Heart right ventricle (tissue), 16 donors: ENCODE measurements around the gene CX3CL1. TPM values are rescaled to one million over a fixed set of nuclear protein-coding genes. Genes with fewer than 3 reads are reported as not detected.

Source experiments
- ATAC-seq, 8 donors: fragments of 200-7000 bp; cut with Tn5 transposase; one replicate each; pipeline ENCODE4 v1.9.1; 2020; ENCODE audit warnings: mild to moderate bottlenecking in 8 of 8, moderate library complexity in 8 of 8, moderate number of reproducible peaks in 1 of 8
- DNase-seq, 2 donors: peaks; one replicate each; pipeline ENCODE4 v3.0.0-alpha.2; 2020
- H3K27ac ChIP-seq, 10 donors: fragments of 200-600 bp; sonication (generic) in 2 of 10; one replicate each; pipeline versions ENCODE4 v1.5.0 to v1.8.0; 2020 to 2022; ENCODE audit warnings: mild to moderate bottlenecking in 3 of 10
- H3K27me3 ChIP-seq, 7 donors: fragments of 200-600 bp; one replicate each; pipeline ENCODE4 v1.8.0; 2021 to 2022; ENCODE audit warnings: mild to moderate bottlenecking in 2 of 7
- H3K36me3 ChIP-seq, 9 donors: fragments of 200-600 bp; sonication (generic) in 1 of 9; one replicate each; pipeline versions ENCODE4 v1.5.0 to v1.8.0; 2020 to 2022; ENCODE audit warnings: mild to moderate bottlenecking in 2 of 9
- H3K4me1 ChIP-seq, 9 donors: fragments of 200-600 bp; sonication (generic) in 1 of 9; one replicate each; pipeline versions ENCODE4 v1.5.0 to v1.8.0; 2020 to 2022; ENCODE audit warnings: mild to moderate bottlenecking in 4 of 9
- H3K4me3 ChIP-seq, 10 donors: fragments of 200-600 bp; sonication (generic) in 2 of 10; one replicate each; pipeline versions ENCODE4 v1.5.0 to v1.8.0; 2020 to 2022; ENCODE audit warnings: mild to moderate bottlenecking in 7 of 10, moderate library complexity in 2 of 10
- H3K9me3 ChIP-seq, 11 donors: fragments of 200-600 bp in 10 of 11; sonication (generic) in 2 of 11; one replicate each; pipeline versions ENCODE4 v1.5.0 to v1.8.0; 2013 to 2022; ENCODE audit warnings: mild to moderate bottlenecking in 2 of 11, control low read depth in 1 of 11, moderate library complexity in 1 of 11
- WGBS, 2 donors: extraction: QIAGEN DNeasy Blood & Tissue Kit; methylation state at CpG; one replicate each; pipeline ENCODE4 v1.1.7; 2013; ENCODE audit warnings: inconsistent platforms in 1 of 2; 5-methylcytosine and 5-hydroxymethylcytosine counted together
- intact Hi-C, 10 donors: fragments of 100-400 bp; cut with DNase I; formaldehyde crosslinking; loops; one replicate each; pipeline versions ENCODE4 v1.11.1 to v1.14.2; 2022
- long read RNA-seq, 3 donors: library from polyadenylated mRNA; unstranded; transcript quantifications; one replicate each; pipeline ENCODE4 v2.0.0, GENCODE V29; 2020 to 2021
- polyA plus RNA-seq, 2 donors: library from polyadenylated mRNA; stranded (reverse); fragments of 200-250 nt; gene quantifications; one replicate each; pipeline ENCODE4 v1.2.3, GENCODE V29; 2013
- total RNA-seq, 10 donors: library from RNA; stranded (reverse); fragmentation: NEBNext Ultra II Directional in 3 of 10; extraction: Animal tissue kit (Norgen Biotek cat#: 25700) in 3 of 10; gene quantifications; one replicate each; pipeline versions ENCODE4 v1.2.1 to v1.2.4, GENCODE V29; 2021 to 2023
- TF ChIP-seq, protein P1 (sequence below), 9 donors: fragments of 200-600 bp; sonication (generic) in 2 of 9; IDR thresholded peaks; one replicate each; pipeline versions ENCODE4 v1.5.0 to v1.8.0; 2021 to 2022; ENCODE audit warnings: antibody characterized with exemption in 9 of 9, mild to moderate bottlenecking in 5 of 9, moderate library complexity in 1 of 9
- donor health status: Arrhythmogenic right ventricular cardiomyopathy.
- donor health status: ischemic (EF 13 %, LVEDD 7.1; RV severe dilation, severe dysfunction).
- donor health status: healthy with polysubstance abuse.
- donor health status: DM: no; HTN: yes; CAD: no.
- donor health status: DM: no; HTN: no; CAD: no.
- donor health status: ischemic (EF 25% LVEDD 6.9; RV normal size, moderate dysfunction).
- donor health status: ischemic (EF 25% LVEDD 5.7; RV mildly dilated, moderate dysfunction).
- donor health status: healthy.
- donor health status: DM: yes; HTN: yes; CAD: no.
- donor health status: Ischemic cardiomyopathy.
- donor health status: ischemic (EF 35%, LVEDD 5.7; RV mildly dilated, moderate dysfunction).
- donor health status: nonischemic (EF 11% LVEDD 7.7; RV severe dilation, severe dysfunction).
- donor health status: DM: yes; HTN: yes; CAD: no.
- donor health status: PGD.
- donor health status: ischemic (EF 29% LVEDD 5.4; RV normal size, mild dysfunction).
- donor health status: nonischemic (EF 23%, LVEDD 6.1; RV moderate dilation, normal function).

Gene CX3CL1
- 10 to 100 TPM in 9 of 10 donors, 1 to 10 TPM in 1; 7.8 to 46.3 (median 14.5) TPM for total RNA-seq
- 10 to 100 TPM; 15.1 to 19.0 TPM for polyA plus RNA-seq
- long read RNA-seq, donor 1, partial matches to known transcripts: 0 of 11 reads
- long read RNA-seq, donor 1, other reads (novel, unspliced or antisense): 9 of 11 reads
- long read RNA-seq, donor 2, partial matches to known transcripts: 0 of 11 reads
- long read RNA-seq, donor 2, other reads (novel, unspliced or antisense): 11 of 11 reads
- long read RNA-seq, donor 3, partial matches to known transcripts: 0 of 43 reads
- long read RNA-seq, donor 3, other reads (novel, unspliced or antisense): 41 of 43 reads

DNA sequence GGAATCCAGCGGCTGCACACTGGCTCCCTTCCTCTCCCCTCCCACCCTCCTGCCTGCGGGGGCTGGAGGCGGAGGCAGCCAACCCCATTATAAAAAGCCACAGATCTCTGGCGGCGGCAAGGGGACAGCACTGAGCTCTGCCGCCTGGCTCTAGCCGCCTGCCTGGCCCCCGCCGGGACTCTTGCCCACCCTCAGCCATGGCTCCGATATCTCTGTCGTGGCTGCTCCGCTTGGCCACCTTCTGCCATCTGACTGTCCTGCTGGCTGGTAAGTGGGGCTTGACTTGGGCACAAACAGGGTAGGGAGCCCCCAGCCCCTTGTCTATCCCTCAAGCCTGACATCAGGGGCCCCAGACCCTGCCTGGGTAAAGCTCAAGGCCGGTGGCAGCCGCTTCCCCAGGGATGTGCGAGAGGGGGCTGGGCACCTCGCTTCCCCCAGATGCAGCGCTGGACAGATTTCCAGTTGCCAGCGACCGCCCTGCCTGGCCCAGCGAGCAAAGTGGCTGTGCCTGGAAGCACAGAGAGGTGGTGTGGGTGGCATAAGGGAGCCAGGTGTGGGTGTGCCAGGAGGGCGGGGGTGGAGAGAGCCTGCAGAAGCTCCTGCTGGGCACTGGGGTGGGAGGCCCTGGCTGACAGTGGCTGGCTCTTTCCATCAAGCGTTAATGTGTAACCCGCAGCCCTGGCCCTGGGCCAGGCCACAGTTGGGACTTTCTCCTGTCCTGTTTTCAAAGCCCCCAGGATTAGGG lies at the start of gene CX3CL1:
CX3CL1 (plus strand) TSS at position 119 of the 745 bp plus-strand sequence; CDS start at position 198, 79 bp downstream.
- H3K4me1 ChIP-seq: peaks cover 0 to 59% (median 25%) of the 10 kb centered on the region in 9 donors
- DNase-seq (peak; percentile 64 to 83), ATAC-seq (peak; percentile 70 to 95 (median 89))
- peak within 1 kb of the TSS; percentile 72 to 97 (median 94) for H3K27ac ChIP-seq
- TF ChIP-seq, protein P1, sequence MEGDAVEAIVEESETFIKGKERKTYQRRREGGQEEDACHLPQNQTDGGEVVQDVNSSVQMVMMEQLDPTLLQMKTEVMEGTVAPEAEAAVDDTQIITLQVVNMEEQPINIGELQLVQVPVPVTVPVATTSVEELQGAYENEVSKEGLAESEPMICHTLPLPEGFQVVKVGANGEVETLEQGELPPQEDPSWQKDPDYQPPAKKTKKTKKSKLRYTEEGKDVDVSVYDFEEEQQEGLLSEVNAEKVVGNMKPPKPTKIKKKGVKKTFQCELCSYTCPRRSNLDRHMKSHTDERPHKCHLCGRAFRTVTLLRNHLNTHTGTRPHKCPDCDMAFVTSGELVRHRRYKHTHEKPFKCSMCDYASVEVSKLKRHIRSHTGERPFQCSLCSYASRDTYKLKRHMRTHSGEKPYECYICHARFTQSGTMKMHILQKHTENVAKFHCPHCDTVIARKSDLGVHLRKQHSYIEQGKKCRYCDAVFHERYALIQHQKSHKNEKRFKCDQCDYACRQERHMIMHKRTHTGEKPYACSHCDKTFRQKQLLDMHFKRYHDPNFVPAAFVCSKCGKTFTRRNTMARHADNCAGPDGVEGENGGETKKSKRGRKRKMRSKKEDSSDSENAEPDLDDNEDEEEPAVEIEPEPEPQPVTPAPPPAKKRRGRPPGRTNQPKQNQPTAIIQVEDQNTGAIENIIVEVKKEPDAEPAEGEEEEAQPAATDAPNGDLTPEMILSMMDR (IDR thresholded peaks at IDR 0.05): peak in 7 of 9 donors; percentile 24 to 64 (median 39)
- intact Hi-C loops: loop anchor here in 6 of 10 donors (1.0 to 5.0 kb wide), 7 partner anchors 38 to 72 kb away; no protein-coding TSS in a partner anchor
- H3K9me3 ChIP-seq: no peaks in the 10 kb centered on the region
- H3K27me3 ChIP-seq: no peaks in the 10 kb centered on the region
- no peaks in the 10 kb centered on the region for H3K36me3 ChIP-seq
- 10 to 15% methylated on average over 23 of the region's 23 CpGs for WGBS, 2 donors
- H3K4me3 ChIP-seq: peak within 1 kb of the TSS; percentile 42 to 83 (median 70)

DNA sequence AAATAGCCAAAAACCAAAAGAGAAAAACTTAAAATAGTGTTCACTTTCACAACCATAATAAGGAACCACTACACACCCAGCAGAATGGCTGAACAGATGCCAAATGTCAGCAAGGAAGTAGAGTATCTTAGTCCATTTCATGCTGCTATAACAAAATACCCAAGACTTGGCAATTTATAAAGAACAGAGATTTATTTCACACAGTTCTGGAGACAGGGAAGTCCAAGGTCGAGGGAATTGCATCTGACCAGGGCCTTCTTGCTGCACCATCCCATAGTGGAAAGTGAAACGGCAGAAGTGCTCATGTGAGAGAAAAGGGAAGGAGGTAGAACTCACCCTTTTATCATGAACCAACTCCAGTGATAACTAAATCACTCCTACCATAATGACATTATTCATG lies 47.5 kb upstream of the CX3CL1 start:
- H3K9me3 ChIP-seq: peaks cover 0 to 21% (median 6%) of the 10 kb centered on the region in 11 donors
- H3K27ac ChIP-seq: no peak overlapping the region
- TF ChIP-seq, protein P1 (IDR thresholded peaks at IDR 0.05): no peak
- peaks cover 0 to under 1% (median 0%) of the 10 kb centered on the region in 7 donors for H3K27me3 ChIP-seq
- DNase-seq: no peak
- ATAC-seq: no peak
- no peak overlapping the region for H3K4me3 ChIP-seq
- intact Hi-C loops: no loop called here
- no peaks in the 10 kb centered on the region for H3K36me3 ChIP-seq
- 63 to 69% methylated on average over 2 of the region's 2 CpGs for WGBS, 2 donors
- peaks cover 0 to 6% (median 0%) of the 10 kb centered on the region in 9 donors for H3K4me1 ChIP-seq

DNA sequence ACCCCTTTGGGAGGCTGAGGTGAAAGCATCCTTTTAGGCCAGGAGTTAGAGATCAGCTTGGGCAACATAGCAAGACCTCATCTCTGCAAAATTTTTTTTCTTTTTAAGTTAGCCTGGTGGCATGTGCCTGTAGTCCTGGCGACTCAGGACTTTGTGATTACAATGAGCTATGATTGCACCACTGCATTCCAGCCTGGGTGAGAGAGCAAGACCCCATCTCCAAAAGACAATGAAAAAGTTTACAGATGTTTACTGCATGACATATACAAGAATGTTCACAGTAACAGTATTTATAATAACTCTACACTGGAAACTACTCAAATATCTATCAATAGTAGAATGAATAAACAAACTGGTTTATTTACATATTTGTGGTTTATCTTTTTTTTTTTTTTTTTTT lies 46.8 kb upstream of the CX3CL1 start:
- H3K27ac ChIP-seq: no peak overlapping the region
- DNase-seq: no peak
- no peak overlapping the region for H3K4me3 ChIP-seq
- H3K36me3 ChIP-seq: no peaks in the 10 kb centered on the region
- intact Hi-C loops: no loop called here
- peaks cover 0 to 21% (median 6%) of the 10 kb centered on the region in 11 donors for H3K9me3 ChIP-seq
- peaks cover 0 to 6% (median 0%) of the 10 kb centered on the region in 9 donors for H3K4me1 ChIP-seq
- peaks cover 0 to 6% (median 0%) of the 10 kb centered on the region in 7 donors for H3K27me3 ChIP-seq
- WGBS, 2 donors: 54 to 85% methylated on average over 1 of the region's 1 CpG
- TF ChIP-seq, protein P1 (IDR thresholded peaks at IDR 0.05): no peak
- ATAC-seq: no peak

DNA sequence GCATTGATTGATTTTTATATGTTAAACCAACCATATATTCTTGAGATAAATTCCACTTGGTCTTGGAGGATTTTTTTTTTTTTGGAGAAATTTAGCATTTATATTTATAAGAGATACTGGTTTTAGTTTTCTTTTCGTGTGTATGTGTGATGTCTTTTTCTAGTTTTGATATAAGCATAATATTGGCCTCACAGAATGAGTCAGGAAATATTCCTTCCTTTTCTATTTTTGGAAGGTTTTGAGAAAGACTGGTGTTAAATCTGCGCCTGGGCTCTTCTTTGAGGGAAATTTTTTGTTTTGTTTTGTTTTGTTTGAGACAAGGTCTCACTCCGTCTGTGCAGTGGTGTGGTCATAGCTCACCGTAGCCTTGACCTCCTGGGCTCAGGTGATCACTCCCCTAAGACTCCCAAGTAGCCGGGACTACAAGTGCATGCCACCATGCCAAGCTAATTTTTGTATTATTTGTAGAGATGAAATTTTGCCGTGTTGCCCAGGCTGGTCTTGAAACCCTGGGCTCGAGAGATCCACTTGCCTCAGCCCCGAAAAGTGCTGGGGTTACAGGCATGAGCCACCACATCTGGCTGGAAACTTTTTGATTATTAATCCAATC lies 42.5 kb upstream of the CX3CL1 start:
- Histone ChIP-seq H3K4me1 (peaks cover 0 to 3% (median 0%) of the 10 kb centered on the region in 9 donors), H3K9me3 (peaks cover 0 to 28% (median 12%) of the 10 kb centered on the region in 11 donors), H3K36me3 (no peaks in the 10 kb centered on the region), H3K27me3 (peaks cover 0 to 6% (median 0%) of the 10 kb centered on the region in 7 donors), H3K4me3 (no peak overlapping the region), H3K27ac (no peak overlapping the region)
- WGBS, 2 donors: 73% methylated on average over 8 of the region's 8 CpGs
- intact Hi-C loops: loop anchor here in 1 of 10 donors (5.0 kb wide), 1 partner anchor 37 kb away; no protein-coding TSS in a partner anchor
- TF ChIP-seq, protein P1 (IDR thresholded peaks at IDR 0.05): no peak
- ATAC-seq: no peak
- DNase-seq: no peak
